ENCODE results near the gene ERC2.

DNA sequence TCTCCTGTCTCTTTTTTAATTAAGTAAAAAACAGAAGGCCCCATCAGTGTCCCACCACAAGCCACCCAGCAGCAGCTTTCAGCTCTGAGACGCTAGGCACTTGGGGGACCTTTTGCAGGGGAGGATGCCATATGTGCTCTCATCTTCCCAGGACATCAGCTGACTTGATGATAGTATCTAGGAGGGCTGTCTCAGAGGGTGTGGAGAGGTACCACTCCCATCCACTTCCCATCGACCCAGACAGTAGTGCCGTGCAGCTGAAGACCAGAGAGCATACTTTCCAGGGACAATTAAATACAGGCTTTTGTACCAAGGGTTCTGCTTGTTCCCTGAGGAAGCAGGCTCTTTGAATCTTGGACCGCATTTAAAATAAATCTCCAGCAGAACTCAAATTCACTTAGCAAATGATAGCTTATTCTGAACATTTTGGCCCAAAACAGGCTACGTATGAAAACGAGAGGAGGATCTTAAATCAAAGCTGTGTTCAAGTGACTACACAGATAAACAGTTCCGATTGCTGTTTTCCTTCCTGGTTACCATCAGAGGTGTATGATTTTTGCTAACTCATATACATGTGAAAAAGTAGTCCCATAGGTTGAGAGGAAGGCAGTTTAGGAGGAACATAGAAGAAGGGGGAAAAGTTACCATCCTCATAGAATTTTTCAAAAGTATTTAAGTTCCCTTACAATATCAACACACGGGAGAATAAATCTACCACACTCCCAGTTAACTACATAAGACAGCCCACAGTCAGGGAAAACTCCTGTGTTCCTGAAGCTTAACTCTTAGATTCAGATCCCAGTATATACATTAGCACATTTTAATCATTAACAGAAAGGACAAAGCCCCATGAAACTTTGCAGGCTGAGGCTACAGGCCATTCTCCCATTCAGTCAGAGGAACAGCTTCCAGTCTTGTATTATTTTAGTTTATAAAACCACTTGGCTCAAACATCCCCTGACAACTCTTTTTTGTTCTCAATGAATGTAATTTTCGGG is 990.7 kb downstream of the ERC2 start:
- no peak for TF ChIP-seq ZNF121 (tag by site-specific recombination; IDR thresholded peaks at IDR 0.05)
- TF ChIP-seq, protein P1, sequence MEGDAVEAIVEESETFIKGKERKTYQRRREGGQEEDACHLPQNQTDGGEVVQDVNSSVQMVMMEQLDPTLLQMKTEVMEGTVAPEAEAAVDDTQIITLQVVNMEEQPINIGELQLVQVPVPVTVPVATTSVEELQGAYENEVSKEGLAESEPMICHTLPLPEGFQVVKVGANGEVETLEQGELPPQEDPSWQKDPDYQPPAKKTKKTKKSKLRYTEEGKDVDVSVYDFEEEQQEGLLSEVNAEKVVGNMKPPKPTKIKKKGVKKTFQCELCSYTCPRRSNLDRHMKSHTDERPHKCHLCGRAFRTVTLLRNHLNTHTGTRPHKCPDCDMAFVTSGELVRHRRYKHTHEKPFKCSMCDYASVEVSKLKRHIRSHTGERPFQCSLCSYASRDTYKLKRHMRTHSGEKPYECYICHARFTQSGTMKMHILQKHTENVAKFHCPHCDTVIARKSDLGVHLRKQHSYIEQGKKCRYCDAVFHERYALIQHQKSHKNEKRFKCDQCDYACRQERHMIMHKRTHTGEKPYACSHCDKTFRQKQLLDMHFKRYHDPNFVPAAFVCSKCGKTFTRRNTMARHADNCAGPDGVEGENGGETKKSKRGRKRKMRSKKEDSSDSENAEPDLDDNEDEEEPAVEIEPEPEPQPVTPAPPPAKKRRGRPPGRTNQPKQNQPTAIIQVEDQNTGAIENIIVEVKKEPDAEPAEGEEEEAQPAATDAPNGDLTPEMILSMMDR (tag by site-specific recombination; IDR thresholded peaks at IDR 0.05), result no peak
- TF ChIP-seq MYNN (tag by site-specific recombination; IDR thresholded peaks at IDR 0.05; ENCODE audit: borderline replicate concordance), result no peak
- TF ChIP-seq, protein P2, sequence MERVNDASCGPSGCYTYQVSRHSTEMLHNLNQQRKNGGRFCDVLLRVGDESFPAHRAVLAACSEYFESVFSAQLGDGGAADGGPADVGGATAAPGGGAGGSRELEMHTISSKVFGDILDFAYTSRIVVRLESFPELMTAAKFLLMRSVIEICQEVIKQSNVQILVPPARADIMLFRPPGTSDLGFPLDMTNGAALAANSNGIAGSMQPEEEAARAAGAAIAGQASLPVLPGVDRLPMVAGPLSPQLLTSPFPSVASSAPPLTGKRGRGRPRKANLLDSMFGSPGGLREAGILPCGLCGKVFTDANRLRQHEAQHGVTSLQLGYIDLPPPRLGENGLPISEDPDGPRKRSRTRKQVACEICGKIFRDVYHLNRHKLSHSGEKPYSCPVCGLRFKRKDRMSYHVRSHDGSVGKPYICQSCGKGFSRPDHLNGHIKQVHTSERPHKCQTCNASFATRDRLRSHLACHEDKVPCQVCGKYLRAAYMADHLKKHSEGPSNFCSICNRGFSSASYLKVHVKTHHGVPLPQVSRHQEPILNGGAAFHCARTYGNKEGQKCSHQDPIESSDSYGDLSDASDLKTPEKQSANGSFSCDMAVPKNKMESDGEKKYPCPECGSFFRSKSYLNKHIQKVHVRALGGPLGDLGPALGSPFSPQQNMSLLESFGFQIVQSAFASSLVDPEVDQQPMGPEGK (tag by site-specific recombination; IDR thresholded peaks at IDR 0.05), result no peak
- TF ChIP-seq ZNF302 (tag by site-specific recombination; IDR thresholded peaks at IDR 0.05; ENCODE audit: low read depth), result no peak
- TF ChIP-seq, protein P3, sequence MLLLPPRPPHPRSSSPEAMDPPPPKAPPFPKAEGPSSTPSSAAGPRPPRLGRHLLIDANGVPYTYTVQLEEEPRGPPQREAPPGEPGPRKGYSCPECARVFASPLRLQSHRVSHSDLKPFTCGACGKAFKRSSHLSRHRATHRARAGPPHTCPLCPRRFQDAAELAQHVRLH (tag by site-specific recombination; IDR thresholded peaks at IDR 0.05), result no peak

Measured in HEK293 (cell line).